ENCODE measurements around the gene HDGFL1.

DNA sequence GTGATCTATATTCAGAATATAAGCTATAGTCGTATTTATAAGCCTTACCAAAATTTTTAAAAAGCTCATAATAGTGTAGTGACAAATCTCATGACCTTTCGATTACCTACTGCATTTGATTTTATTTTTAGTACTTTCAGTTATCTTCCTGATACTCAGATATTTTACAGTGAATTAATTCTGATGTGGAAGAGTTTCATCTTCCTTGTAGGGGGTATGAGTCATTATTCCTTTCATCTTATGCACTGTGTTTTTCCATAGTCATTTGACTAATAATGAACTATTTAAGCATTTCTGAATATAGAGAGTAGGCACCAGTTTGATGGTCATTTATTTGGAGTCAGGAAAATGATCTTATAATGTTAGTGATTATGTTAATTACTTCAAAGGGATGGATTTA is 36.4 kb downstream of the HDGFL1 start:
- TF ChIP-seq POLR2A (IDR thresholded peaks at IDR 0.05; ENCODE audit: low read length) (no peak), GATA1 (IDR thresholded peaks at IDR 0.05; ENCODE audit: low read depth, low read length) (no peak)
